Panc1 (cell line): Measurements from ENCODE around the gene GPR82. TPM values are rescaled to one million over a fixed set of nuclear protein-coding genes. Genes with fewer than 3 reads are reported as not detected.

ENCODE experiments used
- ATAC-seq: fragments of 200-7000 bp; cut with Tn5 transposase; 2 replicates; pipeline ENCODE4 v1.9.1; 2020; ENCODE audit warnings: mild to moderate bottlenecking, moderate library complexity
- BruUV-seq: library from RNA; stranded (reverse); fragments of 400-500 nt; replicated peaks from 2 replicates; lab custom pipeline; 2021; lab: Mats Ljungman, UMichigan
- CTCF ChIA-PET: fragments of 300-600 bp; sonication (Branson Sonifier 250); formaldehyde crosslinking; loops from one replicate; lab custom pipeline; 2022; ENCODE audit warnings: antibody characterized with exemption; lab: Charles Lee
- POLR2A ChIA-PET: fragments of 300-600 bp; sonication (Branson Sonifier 250); formaldehyde crosslinking; loops from one replicate; lab custom pipeline; 2022; ENCODE audit warnings: antibody characterized with exemption; lab: Charles Lee
- DNase-seq: peaks from one replicate; pipeline ENCODE4 v3.0.0-alpha.2; 2010; ENCODE audit warnings: low read depth, low spot score
- H3K27ac ChIP-seq: 2 replicates; pipeline ENCODE4 v1.5.1; 2011; ENCODE audit warnings: mild to moderate bottlenecking, low read length, inconsistent platforms
- H3K27me3 ChIP-seq: fragments of 200-500 bp; sonication (Bioruptor generic); 2 replicates; pipeline ENCODE4 v1.6.0; 2014; ENCODE audit warnings: low read length, inconsistent platforms; ENCODE audit not compliant: control insufficient read depth, insufficient read depth
- H3K36me3 ChIP-seq: fragments of 200-500 bp; sonication (Bioruptor generic); 2 replicates; pipeline ENCODE4 v1.5.1; 2014; ENCODE audit warnings: inconsistent platforms, mild to moderate bottlenecking, low read length, moderate library complexity; ENCODE audit not compliant: control insufficient read depth, insufficient read depth
- H3K4me1 ChIP-seq: 2 replicates; pipeline ENCODE4 v1.5.1; 2011; ENCODE audit warnings: inconsistent platforms, mild to moderate bottlenecking, low read length, moderate library complexity; ENCODE audit not compliant: control insufficient read depth, insufficient read depth
- H3K4me3 ChIP-seq, 2 experiments: 2 replicates each; pipeline ENCODE4 v1.5.1; 2011 to 2012; ENCODE audit warnings: low read depth in 2 of 2, low read length in 2 of 2, mild to moderate bottlenecking in 2 of 2, inconsistent platforms in 1 of 2, moderate library complexity in 1 of 2
- H3K9me3 ChIP-seq: fragments of 200-500 bp; sonication (Bioruptor generic); 2 replicates; pipeline ENCODE4 v1.5.1; 2014; ENCODE audit warnings: low read depth, mild to moderate bottlenecking, inconsistent platforms, low read length, moderate library complexity; ENCODE audit not compliant: control insufficient read depth, insufficient read depth
- CTCF ChIP-seq: fragments of 450-650 bp; IDR thresholded peaks from 2 replicates; pipeline ENCODE4 v1.5.1; 2017; ENCODE audit warnings: mild to moderate bottlenecking
- POLR2AphosphoS5 ChIP-seq: IDR thresholded peaks from 2 replicates; pipeline ENCODE4 v1.6.1; 2012; ENCODE audit warnings: mild to moderate bottlenecking, low read depth, low read length, moderate library complexity
- REST ChIP-seq, 2 experiments: IDR thresholded peaks; 2 replicates each; pipeline ENCODE4 v1.6.1; 2011 to 2012; ENCODE audit warnings: low read depth in 2 of 2, control low read depth in 1 of 2, low read length in 1 of 2, mild to moderate bottlenecking in 1 of 2, moderate library complexity in 1 of 2; ENCODE audit not compliant: insufficient read depth in 1 of 2
- SIN3A ChIP-seq: IDR thresholded peaks from 2 replicates; pipeline ENCODE4 v1.6.1; 2012; ENCODE audit warnings: low read depth, mild to moderate bottlenecking, low read length, moderate library complexity, borderline replicate concordance; ENCODE audit not compliant: insufficient read depth
- TCF7L2 ChIP-seq: IDR thresholded peaks from 2 replicates; pipeline ENCODE4 v1.6.1; 2011; ENCODE audit warnings: mild to moderate bottlenecking, low read depth, low read length, inconsistent platforms
- in situ Hi-C: cut with HindIII; loops from 2 replicates; pipeline ENCODE4 v1.10.0; 2016; ENCODE audit warnings: low sequenced_read_pairs, low pct_unique_long_range_greater_than_20kb
- intact Hi-C: fragments of 100-400 bp; cut with micrococcal nuclease; formaldehyde crosslinking; loops from one replicate; pipeline ENCODE4 v1.10.0; 2022; ENCODE audit not compliant: unreplicated experiment
- total RNA-seq: library from RNA; stranded (reverse); gene quantifications from one replicate; pipeline ENCODE4 v1.2.1, GENCODE V29; 2021; ENCODE audit not compliant: unreplicated experiment

GPR82 gene
- total RNA-seq, 1 experiment from 2014 or later = not detected

- CTCF ChIA-PET = no interaction called here
- DNase-seq (no peak), ATAC-seq (no peak)
- POLR2A ChIA-PET = no interaction called here
- Histone ChIP-seq H3K9me3 (no peaks in the 10 kb centered on the region; the same call in 1 of the 2 replicates), H3K4me1 (no peaks in the 10 kb centered on the region), H3K27ac (no peak overlapping the region), H3K27me3 (no peaks in the 10 kb centered on the region), H3K36me3 (no peaks in the 10 kb centered on the region), H3K4me3 (no peak overlapping the region)
- TF ChIP-seq CTCF (no peak), SIN3A (no peak), REST (IDR thresholded peaks at IDR 0.05; ENCODE audit: insufficient read depth in 1 of 2, low read depth in 2 of 2, low read length in 1 of 2) (no peak), POLR2AphosphoS5 (no peak), TCF7L2 (no peak)
- intact Hi-C loops (no loop called here), in situ Hi-C loops (no loop called here)
- BruUV-seq = no TSS peak
Observed at GRCh38 chrX:41722816-41723618, 964 bp upstream of the GPR82 start.

GRCh38 chrX:41728125-41728524, 4.1 kb downstream of the GPR82 start:
- DNase-seq (no peak), ATAC-seq (no peak)
- no peak overlapping the region for H3K27ac ChIP-seq
- no peak overlapping the region for H3K4me3 ChIP-seq
- H3K27me3 ChIP-seq = no peaks in the 10 kb centered on the region
- in situ Hi-C loops (no loop called here), intact Hi-C loops (no loop called here)
- CTCF ChIA-PET = no interaction called here
- BruUV-seq = no TSS peak
- no peaks in the 10 kb centered on the region for H3K9me3 ChIP-seq
- POLR2A ChIA-PET = no interaction called here
- H3K4me1 ChIP-seq = no peaks in the 10 kb centered on the region
- no peaks in the 10 kb centered on the region for H3K36me3 ChIP-seq
- TF ChIP-seq POLR2AphosphoS5 = no peak
- TF ChIP-seq CTCF = no peak
- TF ChIP-seq SIN3A = no peak
- no peak for TF ChIP-seq TCF7L2
- no peak for TF ChIP-seq REST (IDR thresholded peaks at IDR 0.05; ENCODE audit: insufficient read depth in 1 of 2, low read depth in 2 of 2, low read length in 1 of 2)
